GM23338 (cell line): ENCODE results near the gene INPP5A. TPM values are rescaled to one million over a fixed set of nuclear protein-coding genes. Genes with fewer than 3 reads are reported as not detected.

ENCODE experiments used
- ATAC-seq: fragments of 200-7000 bp; cut with Tn5 transposase; 3 replicates; pipeline ENCODE4 v1.9.1; 2020
- DNase-seq: peaks from one replicate; pipeline ENCODE4 v3.0.0-alpha.2; 2015; ENCODE audit warnings: low spot score
- H2AFZ ChIP-seq: fragments of 200-600 bp; sonication (generic); 2 replicates; pipeline ENCODE4 v1.8.0; 2016; ENCODE audit warnings: antibody characterized with exemption, mild to moderate bottlenecking, moderate library complexity
- H3F3A ChIP-seq: fragments of 200-600 bp; sonication (generic); replicated peaks from 2 replicates; pipeline ENCODE4 v1.8.0; 2017; ENCODE audit warnings: antibody characterized with exemption, mixed run types, low read depth
- H3K27ac ChIP-seq: fragments of 200-600 bp; sonication (generic); 2 replicates; pipeline ENCODE4 v1.6.1; 2016; ENCODE audit warnings: low read depth
- H3K27me3 ChIP-seq: fragments of 200-600 bp; sonication (generic); 2 replicates; pipeline ENCODE4 v1.8.0; 2016; ENCODE audit warnings: mild to moderate bottlenecking, mixed run types, moderate library complexity; ENCODE audit not compliant: insufficient read depth
- H3K36me3 ChIP-seq: fragments of 200-600 bp; sonication (generic); 2 replicates; pipeline ENCODE4 v1.8.0; 2016; ENCODE audit warnings: mild to moderate bottlenecking; ENCODE audit not compliant: insufficient read depth
- H3K4me1 ChIP-seq: fragments of 200-600 bp; sonication (generic); 2 replicates; pipeline ENCODE4 v1.8.0; 2016; ENCODE audit warnings: mild to moderate bottlenecking, moderate library complexity; ENCODE audit not compliant: insufficient read depth
- H3K4me2 ChIP-seq: fragments of 200-600 bp; sonication (generic); 2 replicates; pipeline ENCODE4 v1.7.1; 2017; ENCODE audit warnings: mixed run types
- H3K4me3 ChIP-seq: fragments of 200-600 bp; sonication (generic); 2 replicates; pipeline ENCODE4 v1.6.1; 2016; ENCODE audit warnings: mixed run types
- H3K79me2 ChIP-seq: fragments of 200-600 bp; sonication (generic); replicated peaks from 2 replicates; pipeline ENCODE4 v1.8.0; 2017; ENCODE audit warnings: mild to moderate bottlenecking; ENCODE audit not compliant: insufficient read depth
- H3K9me2 ChIP-seq: fragments of 200-600 bp; sonication (generic); 2 replicates; pipeline ENCODE4 v1.8.0; 2017; ENCODE audit not compliant: insufficient read depth
- H4K20me1 ChIP-seq: fragments of 200-600 bp; sonication (generic); replicated peaks from 2 replicates; pipeline ENCODE4 v1.8.0; 2017; ENCODE audit warnings: mild to moderate bottlenecking; ENCODE audit not compliant: insufficient read depth
- H3K27ac Mint-ChIP-seq: 2 replicates; pipeline ENCODE4 v1.8.0; 2020; ENCODE audit warnings: inconsistent platforms, mild to moderate bottlenecking, moderate library complexity, mixed read lengths
- H3K27me3 Mint-ChIP-seq: 3 replicates; pipeline ENCODE4 v1.8.0; 2022; ENCODE audit warnings: low read depth, mild to moderate bottlenecking, moderate library complexity, mixed read lengths, inconsistent platforms; ENCODE audit not compliant: insufficient read depth, poor library complexity
- H3K36me3 Mint-ChIP-seq: 3 replicates; pipeline ENCODE4 v1.8.0; 2021; ENCODE audit warnings: low read depth, mild to moderate bottlenecking, inconsistent platforms, moderate library complexity, mixed read lengths
- H3K4me1 Mint-ChIP-seq: 3 replicates; pipeline ENCODE4 v1.8.0; 2020; ENCODE audit warnings: mild to moderate bottlenecking, inconsistent platforms, mixed read lengths
- H3K4me3 Mint-ChIP-seq: 3 replicates; pipeline ENCODE4 v1.8.0; 2021; ENCODE audit warnings: moderate library complexity, mild to moderate bottlenecking, inconsistent platforms, mixed read lengths
- H3K9me3 Mint-ChIP-seq: 3 replicates; pipeline ENCODE4 v1.8.0; 2020; ENCODE audit warnings: moderate library complexity, mild to moderate bottlenecking, inconsistent platforms, mixed read lengths
- CTCF ChIP-seq, 2 experiments: fragments of 200-600 bp in 1 of 2; sonication (generic) in 1 of 2; conservative IDR thresholded peaks; 2 replicates each; pipeline versions ENCODE4 v1.5.1 to v1.6.1; 2016 to 2017; ENCODE audit warnings: antibody characterized with exemption in 2 of 2, low read depth in 2 of 2, mild to moderate bottlenecking in 2 of 2, moderate library complexity in 1 of 2
- EZH2 ChIP-seq: fragments of 200-600 bp; sonication (generic); IDR thresholded peaks from one replicate; pipeline ENCODE4 v1.8.0; 2017; ENCODE audit warnings: antibody characterized with exemption, mild to moderate bottlenecking, low read depth; ENCODE audit not compliant: unreplicated experiment
- EZH2phosphoT487 ChIP-seq: fragments of 200-600 bp; sonication (generic); IDR thresholded peaks from one replicate; pipeline ENCODE4 v1.8.1; 2018; ENCODE audit warnings: antibody characterized with exemption; ENCODE audit not compliant: unreplicated experiment
- JUNB ChIP-seq: IDR thresholded peaks from one replicate; pipeline ENCODE4 v1.6.1; 2016; ENCODE audit warnings: antibody characterized with exemption; ENCODE audit not compliant: unreplicated experiment
- POLR2AphosphoS5 ChIP-seq: IDR thresholded peaks from 2 replicates; pipeline ENCODE4 v1.6.1; 2016; ENCODE audit warnings: antibody characterized with exemption, low read depth
- STAT1 ChIP-seq: IDR thresholded peaks from one replicate; pipeline ENCODE4 v1.6.1; 2016; ENCODE audit warnings: antibody characterized with exemption; ENCODE audit not compliant: unreplicated experiment
- ZNF114 ChIP-seq: fragments of 250-450 bp; sonication (Bioruptor Pico); IDR thresholded peaks from 2 replicates; pipeline ENCODE4 v1.5.0; 2020; ENCODE audit warnings: mild to moderate bottlenecking, moderate library complexity
- ZNF331 ChIP-seq: fragments of 250-450 bp; sonication (Bioruptor Pico); IDR thresholded peaks from 2 replicates; pipeline ENCODE4 v1.5.0; 2020; ENCODE audit warnings: low read depth, mild to moderate bottlenecking, moderate library complexity
- polyA plus RNA-seq: library from polyadenylated mRNA; unstranded; fragments of >200 nt; fragmentation: Nextera tagmentation; extraction: Ambion mirVana; gene quantifications from 2 replicates; pipeline ENCODE4 v1.2.1, GENCODE V29; 2016
- total RNA-seq: library from RNA; depleted of rRNA; stranded (reverse); fragments of >200 nt; shearing (Covaris generic); gene quantifications from 2 replicates; pipeline ENCODE4 v1.2.3, GENCODE V29; 2014

The INPP5A gene
- total and polyA plus RNA-seq, 2 experiments from 2014 or later, result 5.9 to 40.6 TPM

GRCh38 chr10:132512052-132512442 is 25.5 kb upstream of the INPP5A start:
- ATAC-seq (no peak), DNase-seq (no peak)
- Histone ChIP-seq H3K79me2 (no peaks in the 10 kb centered on the region), H2AFZ (no peak overlapping the region), H3K4me2 (no peak overlapping the region), H3F3A (no peaks in the 10 kb centered on the region), H3K27me3 (no peaks in the 10 kb centered on the region), H3K9me2 (no peaks in the 10 kb centered on the region), H3K4me3 (no peak overlapping the region), H4K20me1 (no peaks in the 10 kb centered on the region), H3K36me3 (no peaks in the 10 kb centered on the region), H3K4me1 (peaks cover 14% of the 10 kb centered on the region), H3K27ac (no peak overlapping the region)
- H3K9me3 Mint-ChIP-seq, result no peaks in the 10 kb centered on the region
- H3K4me1 Mint-ChIP-seq, result peaks cover 16% of the 10 kb centered on the region
- no peaks in the 10 kb centered on the region for H3K36me3 Mint-ChIP-seq
- H3K27ac Mint-ChIP-seq, result no peak overlapping the region
- H3K4me3 Mint-ChIP-seq, result no peak overlapping the region
- H3K27me3 Mint-ChIP-seq, result peaks cover 11% of the 10 kb centered on the region
- no peak for TF ChIP-seq EZH2phosphoT487
- TF ChIP-seq POLR2AphosphoS5, result no peak
- no peak for TF ChIP-seq STAT1

GRCh38 chr10:132512693-132513345 is 24.8 kb upstream of the INPP5A start:
- Histone ChIP-seq H2AFZ (no peak overlapping the region), H3F3A (no peaks in the 10 kb centered on the region), H3K27me3 (no peaks in the 10 kb centered on the region), H4K20me1 (no peaks in the 10 kb centered on the region), H3K36me3 (no peaks in the 10 kb centered on the region), H3K4me2 (no peak overlapping the region), H3K4me1 (peaks cover 21% of the 10 kb centered on the region), H3K79me2 (no peaks in the 10 kb centered on the region), H3K4me3 (no peak overlapping the region), H3K27ac (no peak overlapping the region), H3K9me2 (no peaks in the 10 kb centered on the region)
- Mint-ChIP-seq H3K36me3 (no peaks in the 10 kb centered on the region), H3K4me1 (peaks cover 19% of the 10 kb centered on the region), H3K4me3 (no peak overlapping the region), H3K27ac (no peak overlapping the region), H3K27me3 (peaks cover 13% of the 10 kb centered on the region), H3K9me3 (no peaks in the 10 kb centered on the region)
- no peak for ATAC-seq
- no peak for DNase-seq
- TF ChIP-seq EZH2phosphoT487, result no peak
- TF ChIP-seq ZNF331 (CRISPR knock-in tag), result no peak
- no peak for TF ChIP-seq JUNB
- TF ChIP-seq ZNF114 (CRISPR knock-in tag), result no peak
- TF ChIP-seq CTCF (conservative IDR thresholded peaks at IDR 0.05; ENCODE audit: low read depth in 2 of 2), result no peak
- no peak for TF ChIP-seq POLR2AphosphoS5

GRCh38 chr10:132514821-132515520 is 22.6 kb upstream of the INPP5A start:
- H3K27me3 Mint-ChIP-seq, result peaks cover 26% of the 10 kb centered on the region
- no peaks in the 10 kb centered on the region for H3K36me3 Mint-ChIP-seq
- H4K20me1 ChIP-seq, result no peaks in the 10 kb centered on the region
- 0 out of 2 replicates have a peak, but pooled peaks cover 4% of the 10 kb centered on the region for H3F3A ChIP-seq
- H3K4me3 ChIP-seq, result no peak overlapping the region
- no peak overlapping the region for H2AFZ ChIP-seq
- peak; percentile 36 for DNase-seq
- H3K36me3 ChIP-seq, result no peaks in the 10 kb centered on the region
- no peaks in the 10 kb centered on the region for H3K9me3 Mint-ChIP-seq
- H3K27me3 ChIP-seq, result peaks cover 8% of the 10 kb centered on the region; the same call in 1 of the 2 replicates
- H3K4me2 ChIP-seq, result 0 out of 2 replicates have a peak overlapping the region, but pooled peaks have one; percentile 26
- H3K79me2 ChIP-seq, result no peaks in the 10 kb centered on the region
- H3K4me1 ChIP-seq, result peaks cover 26% of the 10 kb centered on the region
- H3K4me1 Mint-ChIP-seq, result peaks cover 30% of the 10 kb centered on the region
- H3K9me2 ChIP-seq, result no peaks in the 10 kb centered on the region
- ATAC-seq, result no peak
- no peak overlapping the region for H3K4me3 Mint-ChIP-seq
- TF ChIP-seq CTCF (conservative IDR thresholded peaks at IDR 0.05; ENCODE audit: low read depth in 2 of 2) (no peak), ZNF114 (CRISPR knock-in tag) (no peak), POLR2AphosphoS5 (no peak), EZH2 (no peak), JUNB (no peak)
- H3K27ac Mint-ChIP-seq, result no peak overlapping the region
- no peak overlapping the region for H3K27ac ChIP-seq
